C4-2B (cell line): ENCODE data around the gene THRAP3.

Experiments used
- ZFX ChIP-seq: fragments of 450-650 bp; IDR thresholded peaks from 2 replicates; pipeline ENCODE4 v1.6.1; 2017
- TF ChIP-seq, protein P1 (sequence below): fragments of 450-650 bp; conservative IDR thresholded peaks from 2 replicates; pipeline ENCODE4 v1.5.1; 2017; ENCODE audit warnings: mild to moderate bottlenecking

DNA sequence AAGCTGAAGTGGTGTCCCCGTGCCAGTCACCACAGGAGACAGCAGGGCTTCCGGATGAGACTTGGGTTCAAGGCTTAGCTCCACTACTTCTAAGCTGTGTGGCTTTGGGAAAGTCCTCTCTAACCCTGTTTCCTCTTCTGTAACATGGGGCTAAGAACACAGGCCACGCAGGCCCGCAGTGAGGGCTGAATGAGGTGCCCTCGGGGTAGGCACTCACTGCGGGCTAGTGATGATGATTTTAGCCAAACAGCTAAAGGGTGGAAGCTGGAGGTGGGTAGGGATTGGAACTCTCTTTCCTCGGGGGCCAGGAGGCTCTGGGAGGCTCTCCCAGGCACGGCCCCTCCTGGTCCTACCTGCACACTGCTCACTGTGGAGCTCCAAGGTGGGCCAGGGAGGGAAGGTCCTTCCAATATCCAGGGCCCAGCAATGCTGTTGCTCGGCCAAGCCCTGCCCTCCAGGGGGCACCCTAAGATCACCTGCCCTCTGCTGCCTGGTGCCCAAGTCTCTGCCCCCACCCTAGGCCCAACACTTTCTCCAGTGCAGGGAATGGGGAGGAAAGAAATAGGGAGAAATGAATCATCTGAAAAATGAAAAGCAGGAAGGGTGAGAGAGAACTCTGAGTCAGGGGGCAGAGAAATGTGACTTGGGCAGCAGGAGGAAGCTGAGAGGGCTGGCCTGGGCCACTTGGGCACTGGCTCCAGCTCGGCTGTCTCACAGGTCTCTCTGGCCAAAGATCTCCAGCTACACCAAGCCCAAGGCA, 118.4 kb downstream of the THRAP3 start:
- TF ChIP-seq, protein P1, sequence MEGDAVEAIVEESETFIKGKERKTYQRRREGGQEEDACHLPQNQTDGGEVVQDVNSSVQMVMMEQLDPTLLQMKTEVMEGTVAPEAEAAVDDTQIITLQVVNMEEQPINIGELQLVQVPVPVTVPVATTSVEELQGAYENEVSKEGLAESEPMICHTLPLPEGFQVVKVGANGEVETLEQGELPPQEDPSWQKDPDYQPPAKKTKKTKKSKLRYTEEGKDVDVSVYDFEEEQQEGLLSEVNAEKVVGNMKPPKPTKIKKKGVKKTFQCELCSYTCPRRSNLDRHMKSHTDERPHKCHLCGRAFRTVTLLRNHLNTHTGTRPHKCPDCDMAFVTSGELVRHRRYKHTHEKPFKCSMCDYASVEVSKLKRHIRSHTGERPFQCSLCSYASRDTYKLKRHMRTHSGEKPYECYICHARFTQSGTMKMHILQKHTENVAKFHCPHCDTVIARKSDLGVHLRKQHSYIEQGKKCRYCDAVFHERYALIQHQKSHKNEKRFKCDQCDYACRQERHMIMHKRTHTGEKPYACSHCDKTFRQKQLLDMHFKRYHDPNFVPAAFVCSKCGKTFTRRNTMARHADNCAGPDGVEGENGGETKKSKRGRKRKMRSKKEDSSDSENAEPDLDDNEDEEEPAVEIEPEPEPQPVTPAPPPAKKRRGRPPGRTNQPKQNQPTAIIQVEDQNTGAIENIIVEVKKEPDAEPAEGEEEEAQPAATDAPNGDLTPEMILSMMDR = no peak; the same call in 1 of the 2 replicates
- TF ChIP-seq ZFX = no peak
